ENCODE results near the gene H1-8.

H1-8 gene

DNA sequence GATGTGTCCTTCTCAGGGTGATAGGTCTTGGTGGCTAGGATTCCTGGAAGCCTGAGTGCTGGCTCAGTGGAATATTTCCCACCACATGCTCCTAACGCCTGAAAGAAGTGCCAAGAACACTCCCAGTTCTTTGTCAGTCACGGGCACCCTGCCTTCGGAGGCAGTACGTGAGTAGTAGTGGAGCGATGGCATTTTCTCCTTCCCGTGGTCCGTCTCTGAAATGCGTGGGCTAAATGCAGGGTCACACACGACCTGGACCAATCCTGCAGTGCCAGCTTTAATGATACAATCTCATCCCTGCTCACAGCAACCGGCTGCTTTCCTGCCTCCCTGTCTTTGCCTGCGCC lies 14.5 kb downstream of the H1-8 start:
- TF ChIP-seq, protein P1, sequence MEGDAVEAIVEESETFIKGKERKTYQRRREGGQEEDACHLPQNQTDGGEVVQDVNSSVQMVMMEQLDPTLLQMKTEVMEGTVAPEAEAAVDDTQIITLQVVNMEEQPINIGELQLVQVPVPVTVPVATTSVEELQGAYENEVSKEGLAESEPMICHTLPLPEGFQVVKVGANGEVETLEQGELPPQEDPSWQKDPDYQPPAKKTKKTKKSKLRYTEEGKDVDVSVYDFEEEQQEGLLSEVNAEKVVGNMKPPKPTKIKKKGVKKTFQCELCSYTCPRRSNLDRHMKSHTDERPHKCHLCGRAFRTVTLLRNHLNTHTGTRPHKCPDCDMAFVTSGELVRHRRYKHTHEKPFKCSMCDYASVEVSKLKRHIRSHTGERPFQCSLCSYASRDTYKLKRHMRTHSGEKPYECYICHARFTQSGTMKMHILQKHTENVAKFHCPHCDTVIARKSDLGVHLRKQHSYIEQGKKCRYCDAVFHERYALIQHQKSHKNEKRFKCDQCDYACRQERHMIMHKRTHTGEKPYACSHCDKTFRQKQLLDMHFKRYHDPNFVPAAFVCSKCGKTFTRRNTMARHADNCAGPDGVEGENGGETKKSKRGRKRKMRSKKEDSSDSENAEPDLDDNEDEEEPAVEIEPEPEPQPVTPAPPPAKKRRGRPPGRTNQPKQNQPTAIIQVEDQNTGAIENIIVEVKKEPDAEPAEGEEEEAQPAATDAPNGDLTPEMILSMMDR (IDR thresholded peaks at IDR 0.05; ENCODE audit: low read depth, low read length) = no peak
- peaks cover 66% of the 10 kb centered on the region for H3K4me1 ChIP-seq
- H3K36me3 ChIP-seq = peaks cover 15% of the 10 kb centered on the region
- no peak overlapping the region for H3K4me3 ChIP-seq (ENCODE audit: low read depth, low read length)
- peak; percentile 46 for DNase-seq
- H3K9me3 ChIP-seq = no peaks in the 10 kb centered on the region
- H3K27me3 ChIP-seq = no peaks in the 10 kb centered on the region

DNA sequence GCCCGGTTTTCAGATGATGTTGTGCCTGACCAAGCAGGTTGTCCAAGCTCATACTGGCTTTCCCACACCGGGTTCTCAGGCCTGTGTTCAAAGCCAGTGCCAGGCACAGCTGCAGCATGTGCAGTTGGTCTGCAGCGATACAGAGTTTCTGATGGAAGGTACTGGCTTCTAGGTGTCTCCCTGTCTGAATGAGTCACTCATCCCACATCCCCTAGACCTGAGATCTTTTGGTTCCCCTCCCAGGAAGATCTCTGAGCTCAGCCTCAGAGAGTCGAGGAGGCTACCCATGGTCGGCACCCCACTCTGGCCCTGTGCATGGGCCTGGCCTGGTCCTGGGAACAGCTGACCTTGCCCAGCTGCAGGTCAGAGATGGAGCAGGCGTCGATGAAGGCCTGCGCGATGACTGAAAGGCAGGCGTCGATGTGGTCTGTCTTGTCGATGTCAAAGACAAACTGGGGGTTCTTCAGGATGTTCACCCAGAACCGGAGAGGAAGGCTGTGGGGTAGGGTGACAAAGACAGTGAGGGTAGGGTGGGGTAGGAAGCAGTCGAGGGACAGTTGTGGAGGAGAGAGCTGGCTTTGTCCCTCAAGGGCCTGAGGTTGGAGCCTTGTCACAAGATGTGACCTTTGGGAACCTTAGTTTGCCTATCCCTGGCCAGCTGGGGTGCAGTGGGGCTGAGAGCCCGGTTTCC lies 15.3 kb downstream of the H1-8 start:
- DNase-seq = no peak
- Histone ChIP-seq H3K27me3 (no peaks in the 10 kb centered on the region), H3K36me3 (peaks cover 15% of the 10 kb centered on the region), H3K9me3 (no peaks in the 10 kb centered on the region), H3K4me3 (ENCODE audit: low read depth, low read length) (no peak overlapping the region), H3K4me1 (peaks cover 62% of the 10 kb centered on the region)
- TF ChIP-seq, protein P1 (IDR thresholded peaks at IDR 0.05; ENCODE audit: low read depth, low read length) = no peak

DNA sequence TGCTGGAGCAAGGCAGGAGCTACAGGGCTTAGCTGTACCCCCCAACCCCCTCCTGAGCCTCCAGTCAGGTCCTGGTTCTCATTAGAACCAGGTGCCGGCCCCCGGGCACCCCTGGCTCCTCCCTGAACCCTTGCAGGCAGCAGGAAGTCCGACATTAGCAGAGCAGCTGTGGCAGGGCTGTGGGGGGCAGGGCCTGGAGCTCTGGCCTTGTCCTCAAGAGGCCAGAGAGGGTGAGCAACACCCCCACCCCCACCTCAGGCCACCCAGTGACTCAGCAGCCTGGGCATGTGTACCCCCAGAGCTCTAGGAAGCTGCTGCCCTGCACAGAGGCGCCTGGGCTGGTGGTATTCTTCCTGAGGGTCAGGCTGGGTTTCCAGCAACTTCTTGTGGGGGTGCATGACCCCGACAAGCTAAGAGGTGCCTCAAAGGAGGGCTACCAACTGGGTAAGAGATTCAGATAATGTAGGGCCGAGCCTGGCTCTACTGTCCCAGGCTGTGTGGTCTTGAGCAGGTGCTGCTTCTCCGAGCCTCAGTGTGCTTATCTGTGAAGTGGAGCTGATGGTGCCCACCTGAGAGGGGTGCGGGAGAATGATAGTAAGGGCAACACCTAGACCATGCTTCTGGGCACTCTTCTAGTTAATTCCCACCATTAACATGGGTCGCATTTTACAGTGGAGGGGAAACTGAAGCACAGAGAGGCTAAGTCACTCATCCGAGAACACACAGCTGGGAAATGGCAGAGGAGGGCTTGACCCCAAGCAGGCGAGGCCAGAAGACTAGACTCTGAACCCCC lies 16.0 kb downstream of the H1-8 start:
- peak; percentile 70 for DNase-seq
- TF ChIP-seq, protein P1 (IDR thresholded peaks at IDR 0.05; ENCODE audit: low read depth, low read length) = no peak
- no peaks in the 10 kb centered on the region for H3K9me3 ChIP-seq
- peaks cover 61% of the 10 kb centered on the region for H3K4me1 ChIP-seq
- no peaks in the 10 kb centered on the region for H3K27me3 ChIP-seq
- no peak overlapping the region for H3K4me3 ChIP-seq (ENCODE audit: low read depth, low read length)
- H3K36me3 ChIP-seq = peaks cover 15% of the 10 kb centered on the region

- Histone ChIP-seq H3K4me1 (peaks cover 55% of the 10 kb centered on the region), H3K36me3 (peaks cover 15% of the 10 kb centered on the region), H3K9me3 (no peaks in the 10 kb centered on the region), H3K27me3 (no peaks in the 10 kb centered on the region), H3K4me3 (ENCODE audit: low read depth, low read length) (peak overlapping the region; percentile 51)
- no peak for DNase-seq
- TF ChIP-seq, protein P1 (IDR thresholded peaks at IDR 0.05; ENCODE audit: low read depth, low read length) = no peak
These were observed 16.6 kb downstream of the H1-8 start for GRCh38 chr3:129559565-129560079.

GRCh38 chr3:129560269-129560787 lies 17.4 kb downstream of the H1-8 start:
- no peaks in the 10 kb centered on the region for H3K9me3 ChIP-seq
- peaks cover 15% of the 10 kb centered on the region for H3K36me3 ChIP-seq
- H3K4me3 ChIP-seq (ENCODE audit: low read depth, low read length) = peak overlapping the region; percentile 51
- no peaks in the 10 kb centered on the region for H3K27me3 ChIP-seq
- DNase-seq = peak; percentile 86
- peaks cover 50% of the 10 kb centered on the region for H3K4me1 ChIP-seq
- TF ChIP-seq, protein P1 (IDR thresholded peaks at IDR 0.05; ENCODE audit: low read depth, low read length) = no peak
